Loucy (cell line): ENCODE results near the gene IFT52.

Experiments
- EZH2phosphoT487 ChIP-seq: fragments of 200-600 bp; IDR thresholded peaks from 2 replicates; pipeline ENCODE4 v1.6.1; 2018; ENCODE audit warnings: antibody characterized with exemption, mild to moderate bottlenecking, moderate library complexity, borderline replicate concordance
- TF ChIP-seq, protein P1 (sequence below): fragments of 200-600 bp; sonication (generic); conservative IDR thresholded peaks from 2 replicates; pipeline ENCODE4 v1.5.1; 2014; ENCODE audit warnings: mild to moderate bottlenecking, antibody characterized with exemption, low read length

DNA sequence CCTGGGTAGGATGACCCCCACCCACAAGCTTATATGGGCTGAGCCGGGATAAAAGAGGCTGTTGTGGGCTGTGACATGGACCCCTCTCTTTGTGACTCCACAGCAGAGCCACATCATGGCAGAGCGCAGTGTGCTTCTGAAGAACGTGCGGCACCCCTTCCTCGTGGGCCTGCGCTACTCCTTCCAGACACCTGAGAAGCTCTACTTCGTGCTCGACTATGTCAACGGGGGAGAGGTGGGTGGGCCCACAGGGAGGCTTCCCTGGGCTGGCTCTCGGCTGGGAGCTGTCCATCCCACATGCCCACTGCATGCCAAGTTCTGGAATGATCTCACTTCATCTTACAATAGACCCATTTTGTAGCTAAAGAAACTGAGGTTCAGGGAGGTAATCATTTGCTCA is 21.5 kb upstream of the IFT52 start:
- TF ChIP-seq, protein P1, sequence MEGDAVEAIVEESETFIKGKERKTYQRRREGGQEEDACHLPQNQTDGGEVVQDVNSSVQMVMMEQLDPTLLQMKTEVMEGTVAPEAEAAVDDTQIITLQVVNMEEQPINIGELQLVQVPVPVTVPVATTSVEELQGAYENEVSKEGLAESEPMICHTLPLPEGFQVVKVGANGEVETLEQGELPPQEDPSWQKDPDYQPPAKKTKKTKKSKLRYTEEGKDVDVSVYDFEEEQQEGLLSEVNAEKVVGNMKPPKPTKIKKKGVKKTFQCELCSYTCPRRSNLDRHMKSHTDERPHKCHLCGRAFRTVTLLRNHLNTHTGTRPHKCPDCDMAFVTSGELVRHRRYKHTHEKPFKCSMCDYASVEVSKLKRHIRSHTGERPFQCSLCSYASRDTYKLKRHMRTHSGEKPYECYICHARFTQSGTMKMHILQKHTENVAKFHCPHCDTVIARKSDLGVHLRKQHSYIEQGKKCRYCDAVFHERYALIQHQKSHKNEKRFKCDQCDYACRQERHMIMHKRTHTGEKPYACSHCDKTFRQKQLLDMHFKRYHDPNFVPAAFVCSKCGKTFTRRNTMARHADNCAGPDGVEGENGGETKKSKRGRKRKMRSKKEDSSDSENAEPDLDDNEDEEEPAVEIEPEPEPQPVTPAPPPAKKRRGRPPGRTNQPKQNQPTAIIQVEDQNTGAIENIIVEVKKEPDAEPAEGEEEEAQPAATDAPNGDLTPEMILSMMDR, result no peak
- TF ChIP-seq EZH2phosphoT487, result no peak
